ENCODE results near the gene PPFIA1.

DNA sequence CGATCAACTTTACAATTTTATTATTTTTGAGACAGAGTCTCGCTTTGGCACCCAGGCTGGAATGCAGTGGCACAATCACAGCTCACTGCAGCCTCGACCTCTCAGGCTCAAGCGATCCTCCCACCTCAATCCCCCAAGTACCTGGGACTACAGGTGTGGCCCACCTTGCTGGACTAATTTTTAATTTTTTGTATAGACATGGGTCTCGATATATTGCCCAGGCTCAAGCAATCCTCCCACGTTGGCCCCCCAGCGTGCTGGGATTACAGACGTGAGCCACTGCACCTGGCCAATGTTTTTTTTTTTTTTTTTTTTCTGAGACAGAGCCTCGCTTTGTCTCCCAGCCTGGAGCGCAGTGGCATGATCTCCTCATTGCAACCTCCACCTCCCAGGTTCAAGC is 2.0 kb upstream of the PPFIA1 start:
- TF ChIP-seq, protein P1, sequence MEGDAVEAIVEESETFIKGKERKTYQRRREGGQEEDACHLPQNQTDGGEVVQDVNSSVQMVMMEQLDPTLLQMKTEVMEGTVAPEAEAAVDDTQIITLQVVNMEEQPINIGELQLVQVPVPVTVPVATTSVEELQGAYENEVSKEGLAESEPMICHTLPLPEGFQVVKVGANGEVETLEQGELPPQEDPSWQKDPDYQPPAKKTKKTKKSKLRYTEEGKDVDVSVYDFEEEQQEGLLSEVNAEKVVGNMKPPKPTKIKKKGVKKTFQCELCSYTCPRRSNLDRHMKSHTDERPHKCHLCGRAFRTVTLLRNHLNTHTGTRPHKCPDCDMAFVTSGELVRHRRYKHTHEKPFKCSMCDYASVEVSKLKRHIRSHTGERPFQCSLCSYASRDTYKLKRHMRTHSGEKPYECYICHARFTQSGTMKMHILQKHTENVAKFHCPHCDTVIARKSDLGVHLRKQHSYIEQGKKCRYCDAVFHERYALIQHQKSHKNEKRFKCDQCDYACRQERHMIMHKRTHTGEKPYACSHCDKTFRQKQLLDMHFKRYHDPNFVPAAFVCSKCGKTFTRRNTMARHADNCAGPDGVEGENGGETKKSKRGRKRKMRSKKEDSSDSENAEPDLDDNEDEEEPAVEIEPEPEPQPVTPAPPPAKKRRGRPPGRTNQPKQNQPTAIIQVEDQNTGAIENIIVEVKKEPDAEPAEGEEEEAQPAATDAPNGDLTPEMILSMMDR (IDR thresholded peaks at IDR 0.05): no peak
- TF ChIP-seq POLR2A (IDR thresholded peaks at IDR 0.05): no peak

Measured in esophagus squamous epithelium (tissue), 4 donors.